Activated T-cell treated with anti-CD3 and anti-CD28 coated beads for 1 hour (primary cell): ENCODE data around the gene SARS1.
"Not testable (repeated sequence)": the region's sequence is repeated elsewhere in the genome, so short reads cannot be mapped to it uniquely, and the experiment has no call there.

Experiments
- DNase-seq: peaks from one replicate; pipeline ENCODE4 v3.0.0-alpha.2; 2020; ENCODE audit warnings: low read depth

Gene SARS1, protein sequence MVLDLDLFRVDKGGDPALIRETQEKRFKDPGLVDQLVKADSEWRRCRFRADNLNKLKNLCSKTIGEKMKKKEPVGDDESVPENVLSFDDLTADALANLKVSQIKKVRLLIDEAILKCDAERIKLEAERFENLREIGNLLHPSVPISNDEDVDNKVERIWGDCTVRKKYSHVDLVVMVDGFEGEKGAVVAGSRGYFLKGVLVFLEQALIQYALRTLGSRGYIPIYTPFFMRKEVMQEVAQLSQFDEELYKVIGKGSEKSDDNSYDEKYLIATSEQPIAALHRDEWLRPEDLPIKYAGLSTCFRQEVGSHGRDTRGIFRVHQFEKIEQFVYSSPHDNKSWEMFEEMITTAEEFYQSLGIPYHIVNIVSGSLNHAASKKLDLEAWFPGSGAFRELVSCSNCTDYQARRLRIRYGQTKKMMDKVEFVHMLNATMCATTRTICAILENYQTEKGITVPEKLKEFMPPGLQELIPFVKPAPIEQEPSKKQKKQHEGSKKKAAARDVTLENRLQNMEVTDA

GRCh38 chr1:109213824-109214693 is at the start of gene SARS1:
Gene SARS1, plus strand, starts transcription at chr1:109213918. Its CDS starts 75 bp downstream, at chr1:109213993.
- DNase-seq = peak; percentile 86

- DNase-seq = no peak
Measured at GRCh38 chr1:109164538-109164937, 49.2 kb upstream of the SARS1 start.

DNA sequence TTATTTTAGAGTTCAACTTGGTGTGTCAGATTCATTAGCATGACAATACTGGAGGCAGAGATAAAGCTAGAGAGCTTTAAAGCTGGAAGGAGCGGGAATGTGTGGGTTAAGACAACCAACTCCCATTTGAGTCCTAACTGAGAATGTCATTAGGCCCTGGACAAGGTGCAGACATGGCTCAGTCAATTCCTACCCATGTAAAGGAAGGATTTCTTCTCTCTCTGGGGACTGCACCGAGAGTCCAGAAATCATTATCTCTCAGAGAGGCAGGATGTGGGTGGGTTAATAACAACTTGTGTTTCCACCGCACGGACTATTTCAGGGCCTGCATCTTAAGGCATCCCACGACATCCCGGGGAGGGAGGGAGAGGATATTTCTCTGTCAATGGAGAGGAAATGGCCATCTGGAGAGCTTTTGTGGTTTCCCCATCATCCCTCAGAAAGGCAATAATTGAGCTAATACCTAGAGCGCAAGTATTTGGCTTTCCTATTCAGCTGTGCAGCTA is 46.7 kb upstream of the SARS1 start:
- no peak for DNase-seq

DNA sequence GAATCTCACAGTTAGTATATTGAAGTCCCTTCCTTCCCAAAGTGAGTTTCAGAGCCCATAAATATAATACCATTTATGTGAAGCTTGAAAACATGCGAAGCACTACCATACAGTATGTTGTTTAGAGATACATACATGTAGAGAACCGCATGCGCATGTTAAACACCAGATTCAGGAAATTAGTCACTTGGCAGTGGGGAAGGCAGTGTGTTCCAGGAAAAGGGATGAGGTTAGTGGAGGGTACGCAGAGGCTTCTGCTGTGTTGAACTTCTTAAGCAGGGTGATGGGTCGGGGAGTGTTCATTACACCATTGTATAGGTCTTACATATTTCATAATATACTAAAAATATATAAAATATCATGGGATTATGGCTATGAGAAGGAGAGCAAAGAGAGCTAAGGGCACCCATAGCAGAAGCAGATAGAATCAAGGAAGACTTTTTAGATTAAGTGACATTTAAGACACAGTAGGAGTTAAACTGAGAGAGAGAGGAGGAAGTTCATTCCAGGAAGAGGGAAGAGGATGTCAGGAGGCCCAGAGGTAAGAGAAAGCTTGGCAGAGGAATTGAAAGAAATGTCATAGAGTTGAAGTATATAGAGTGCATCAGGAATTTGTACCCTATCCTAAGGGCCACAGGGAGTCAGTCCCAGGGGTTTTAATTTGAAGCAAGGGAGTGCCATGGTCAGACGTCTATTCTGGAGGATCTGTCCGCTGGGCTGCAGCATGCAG is 43.5 kb upstream of the SARS1 start:
- DNase-seq = no peak

DNA sequence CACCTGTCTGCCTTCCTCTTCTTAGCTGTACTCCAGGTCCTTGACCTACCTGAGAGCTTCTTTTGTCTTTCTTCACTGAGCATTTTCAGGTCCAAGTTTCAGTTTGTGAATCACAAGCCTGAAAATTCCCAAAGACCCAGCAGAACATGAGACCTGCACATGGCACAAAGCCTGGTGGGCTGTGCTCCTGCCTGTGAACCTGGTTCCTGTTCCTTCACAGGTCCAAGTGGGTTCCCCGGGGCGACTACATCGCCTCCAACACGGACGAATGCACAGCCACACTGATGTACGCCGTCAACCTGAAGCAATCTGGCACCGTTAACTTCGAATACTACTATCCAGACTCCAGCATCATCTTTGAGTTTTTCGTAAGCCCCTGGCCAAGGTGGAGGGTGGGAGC is 42.1 kb upstream of the SARS1 start:
- no peak for DNase-seq

DNA sequence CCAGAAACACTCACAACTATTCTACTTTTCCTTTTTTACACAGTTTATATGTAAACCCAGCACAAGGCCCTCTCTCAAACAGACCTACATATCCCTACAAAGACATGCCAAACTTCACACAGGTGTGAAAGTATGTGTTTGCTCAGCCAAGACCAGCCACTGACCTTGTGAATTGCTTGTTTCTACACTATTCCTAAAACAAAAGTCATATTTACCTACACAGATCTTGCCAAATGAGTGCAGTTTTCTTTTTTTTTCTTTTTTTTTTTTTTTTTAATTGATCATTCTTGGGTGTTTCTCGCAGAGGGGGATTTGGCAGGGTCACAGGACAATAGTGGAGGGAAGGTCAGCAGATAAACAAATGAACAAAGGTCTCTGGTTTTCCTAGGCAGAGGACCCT is 37.4 kb upstream of the SARS1 start:
- not testable (repeated sequence) for DNase-seq

DNA sequence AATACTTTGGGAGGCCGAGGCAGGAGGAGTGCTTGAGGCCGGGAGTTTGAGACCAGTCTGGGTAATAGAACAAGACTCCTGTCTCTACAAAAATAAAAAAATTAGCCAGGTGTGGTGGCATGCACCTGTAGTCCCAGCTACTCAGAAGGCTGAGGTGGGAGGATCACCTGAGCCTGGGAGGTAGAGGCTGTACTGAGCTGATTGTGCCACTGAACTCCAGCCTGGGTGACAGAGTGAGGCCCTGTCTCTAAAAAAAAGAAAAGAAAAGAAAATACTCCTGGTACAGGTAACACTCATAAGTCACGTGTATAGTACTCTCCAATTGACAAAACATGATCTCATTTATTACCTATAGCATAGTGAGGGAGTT is 33.0 kb upstream of the SARS1 start:
- not testable (repeated sequence) for DNase-seq

DNA sequence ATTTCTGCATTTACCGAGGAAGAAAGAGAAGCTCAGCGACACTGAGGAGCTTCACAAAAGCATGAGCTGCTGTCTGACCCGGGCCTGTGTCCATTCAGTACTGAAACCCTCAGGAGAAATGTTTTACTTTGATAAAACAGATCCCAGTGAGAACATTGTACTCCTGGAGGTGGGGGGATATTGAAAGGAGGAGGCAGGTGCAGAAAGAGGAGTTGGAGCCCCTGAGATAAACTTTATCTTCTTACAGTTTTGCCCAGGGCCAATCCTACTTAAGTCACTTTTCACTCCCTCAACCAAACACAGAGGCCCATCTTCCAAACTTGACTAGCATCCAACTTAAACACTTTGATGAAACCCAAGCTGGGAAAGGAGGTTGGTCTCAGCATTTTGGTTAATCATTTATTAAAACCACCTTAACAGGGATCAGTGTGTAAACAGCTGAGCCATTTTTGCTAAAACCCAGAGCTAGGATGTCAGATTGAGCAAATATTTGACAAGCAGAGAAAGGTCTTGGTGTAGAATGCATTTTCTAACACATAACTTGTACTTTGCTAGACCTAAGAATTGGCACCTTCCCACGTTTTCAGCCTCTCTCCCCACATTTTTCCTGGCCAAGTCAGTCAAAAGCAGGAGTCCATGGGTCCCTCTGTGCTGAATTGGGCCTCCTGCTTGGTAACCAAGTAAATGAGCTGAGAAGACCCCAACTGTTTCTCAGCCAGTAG is 32.5 kb upstream of the SARS1 start:
- DNase-seq = no peak

- no peak for DNase-seq
Measured at GRCh38 chr1:109181807-109182163, 31.9 kb upstream of the SARS1 start.

DNA sequence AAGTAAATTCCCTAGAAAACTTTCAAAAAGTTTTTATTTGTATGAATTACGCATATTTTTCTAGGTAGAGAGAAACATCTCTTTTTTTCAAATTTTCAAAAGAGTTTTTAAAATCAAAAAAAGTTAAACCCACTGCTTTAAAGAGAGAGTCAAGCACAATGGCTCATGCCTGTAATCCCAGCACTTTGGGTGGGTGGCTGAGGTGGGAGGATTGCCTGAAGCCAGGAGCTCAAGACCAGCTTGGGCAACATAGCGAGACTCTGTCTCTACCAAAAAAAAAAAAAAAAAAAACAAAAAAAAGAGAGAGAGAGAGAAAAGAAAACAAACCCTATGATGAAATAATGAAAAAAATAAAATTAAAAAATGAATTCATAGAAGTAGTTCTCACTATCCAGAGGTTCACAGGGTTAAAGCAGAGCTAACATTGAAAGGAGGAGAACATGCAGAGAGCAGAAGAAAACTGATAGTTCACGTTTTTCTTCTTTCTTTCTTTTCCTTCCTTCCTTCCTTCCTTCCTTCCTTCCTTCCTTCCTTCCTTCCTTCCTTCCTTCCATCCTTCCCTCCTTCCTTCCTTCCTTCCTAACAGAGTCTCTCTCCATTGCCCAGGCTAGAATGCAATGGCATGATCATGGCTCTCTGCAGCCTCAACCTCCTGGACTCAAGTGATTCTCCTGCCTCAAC is 30.5 kb upstream of the SARS1 start:
- DNase-seq = no peak

- no peak for DNase-seq
Measured at GRCh38 chr1:109184687-109185086, 29.0 kb upstream of the SARS1 start.

DNA sequence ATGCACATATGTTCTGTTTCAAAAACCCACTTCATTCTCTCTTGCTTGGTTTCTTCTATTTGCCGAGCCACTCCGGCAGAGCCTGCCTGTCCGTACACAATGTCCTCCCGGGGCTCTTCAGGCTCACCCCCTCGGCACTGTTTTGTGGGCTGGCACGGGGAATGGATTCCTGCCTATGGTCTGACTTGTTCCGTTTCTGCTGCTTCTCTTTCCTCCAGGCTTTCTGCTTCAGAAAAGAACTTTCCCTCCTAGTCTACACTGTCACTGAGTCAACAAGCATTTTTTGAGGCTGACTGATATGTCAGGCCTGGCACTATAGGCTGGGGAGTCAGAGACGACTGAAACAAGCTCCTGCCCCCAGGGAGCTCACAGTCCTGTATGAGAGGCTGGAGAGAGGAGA is 28.4 kb upstream of the SARS1 start:
- no peak for DNase-seq

GRCh38 chr1:109185990-109186732 is 27.6 kb upstream of the SARS1 start:
- DNase-seq = no peak

DNA sequence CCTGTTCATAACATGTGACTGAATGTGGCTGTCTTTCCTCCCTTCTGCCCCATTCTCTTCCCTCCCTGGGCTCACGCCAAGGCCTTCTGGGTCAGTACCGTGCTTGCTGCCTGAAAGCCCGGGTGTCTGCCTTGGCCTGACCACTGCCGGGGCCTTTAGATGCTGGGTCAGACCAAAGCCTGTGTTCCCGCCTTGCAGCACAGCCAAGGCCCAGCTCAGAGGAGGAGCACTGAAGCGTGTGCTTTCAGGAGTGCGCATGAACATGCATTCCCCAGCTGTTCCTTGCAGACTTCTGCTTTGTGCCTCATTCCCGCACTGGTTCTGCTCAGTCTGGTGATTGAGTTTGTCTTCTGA is 27.0 kb upstream of the SARS1 start:
- DNase-seq = no peak

DNA sequence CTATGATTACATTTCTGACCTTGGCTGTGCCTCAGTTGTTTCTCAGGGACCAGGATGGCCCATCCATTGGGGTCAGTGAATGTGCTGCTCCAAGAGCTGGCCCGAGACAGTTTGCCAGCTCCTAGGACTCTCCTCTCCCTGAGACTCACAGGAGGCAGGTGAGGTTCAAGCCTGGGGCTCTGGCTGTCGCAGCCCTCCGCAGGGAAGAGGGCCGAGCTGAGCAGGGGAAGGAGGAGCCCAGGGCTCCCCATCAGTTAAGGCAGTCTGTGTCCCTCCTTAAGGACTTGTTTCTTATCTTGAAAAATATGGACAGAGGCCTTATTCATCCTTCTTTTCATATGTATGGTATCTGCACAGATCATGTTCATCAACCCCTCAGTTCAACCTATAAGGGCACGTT is 26.6 kb upstream of the SARS1 start:
- no peak for DNase-seq

DNA sequence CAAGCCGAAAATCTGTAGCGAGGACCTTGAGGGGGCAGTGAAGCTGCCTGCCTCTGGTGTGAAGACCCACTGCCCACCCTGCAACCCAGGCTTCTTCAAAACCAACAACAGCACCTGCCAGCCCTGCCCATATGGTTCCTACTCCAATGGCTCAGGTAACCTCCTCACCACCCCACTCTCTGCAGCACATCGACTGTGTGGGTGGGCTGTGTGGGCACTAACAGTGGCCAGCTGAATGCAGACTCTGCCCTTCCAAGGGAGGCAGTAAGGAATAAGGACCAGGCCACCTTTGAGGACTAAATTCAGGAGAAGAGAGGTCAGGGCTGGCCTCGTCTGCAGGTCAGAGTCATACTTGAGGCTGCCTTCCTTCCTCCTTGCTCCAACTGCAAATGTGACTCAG is 25.5 kb upstream of the SARS1 start:
- no peak for DNase-seq

DNA sequence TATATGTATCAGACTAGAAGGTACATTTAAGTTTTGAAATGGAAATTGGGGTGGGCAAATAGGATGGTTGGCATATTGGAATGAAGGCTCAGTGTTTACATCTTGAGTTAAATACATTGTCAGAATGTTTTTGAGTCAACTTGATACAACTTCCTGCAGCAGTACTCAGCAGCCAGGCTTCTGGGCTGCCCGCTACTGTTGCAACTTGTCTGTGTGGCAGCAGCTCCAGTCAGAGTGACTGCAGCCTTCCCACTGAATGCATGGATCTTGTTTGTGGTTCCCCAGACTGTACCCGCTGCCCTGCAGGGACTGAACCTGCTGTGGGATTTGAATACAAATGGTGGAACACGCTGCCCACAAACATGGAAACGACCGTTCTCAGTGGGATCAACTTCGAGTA is 24.9 kb upstream of the SARS1 start:
- DNase-seq = no peak

DNA sequence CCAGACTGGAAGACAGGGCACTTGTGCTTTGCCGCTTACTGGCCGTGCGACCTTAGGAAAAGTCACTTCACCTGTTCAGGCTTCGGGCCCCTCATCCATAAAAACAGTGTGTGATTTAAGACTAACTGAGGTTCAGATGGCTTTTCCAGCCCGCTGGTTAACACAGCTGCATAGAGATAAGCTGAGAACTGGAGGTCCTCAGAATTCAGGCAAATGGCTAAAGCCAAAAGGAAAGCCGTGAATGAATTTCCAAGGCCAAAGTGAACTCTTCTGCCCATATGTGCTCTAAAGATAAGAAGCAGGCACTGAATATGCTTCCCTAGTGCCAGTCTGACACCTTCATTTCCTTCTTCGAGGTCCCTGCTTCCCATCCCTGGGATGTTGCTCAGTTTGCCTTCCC is 23.5 kb upstream of the SARS1 start:
- no peak for DNase-seq

GRCh38 chr1:109191377-109191776 is 22.3 kb upstream of the SARS1 start:
- DNase-seq = no peak

DNA sequence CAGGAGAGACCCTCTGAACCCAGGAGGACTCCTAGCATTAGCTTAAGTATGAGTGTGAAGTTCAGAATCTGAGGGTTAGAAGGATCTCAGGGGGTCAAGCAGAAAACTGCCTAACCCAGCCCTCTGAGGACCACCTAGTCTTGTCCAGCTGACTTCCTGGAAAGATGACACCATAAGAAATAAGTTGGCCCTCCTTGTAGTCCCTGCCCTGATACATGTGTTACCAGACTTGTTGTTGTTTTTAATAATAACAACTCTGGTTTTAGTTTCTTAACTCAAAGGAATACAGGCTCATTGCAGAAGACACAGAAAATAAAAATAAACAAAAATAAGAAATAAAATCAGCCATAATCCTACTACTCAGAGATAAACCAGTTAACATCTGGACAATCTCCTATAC is 21.8 kb upstream of the SARS1 start:
- DNase-seq = no peak
